HFFc6 (cell line): ENCODE measurements around the gene SRPK2. TPM values are rescaled to one million over a fixed set of nuclear protein-coding genes. Genes with fewer than 3 reads are reported as not detected.
"Not testable (repeated sequence)": the region's sequence is repeated elsewhere in the genome, so short reads cannot be mapped to it uniquely, and the experiment has no call there.

Experiments used
- DNase-seq: peaks from one replicate; pipeline ENCODE4 v3.0.0-alpha.2; 2018
- H3K27ac Mint-ChIP-seq: 2 replicates; pipeline ENCODE4 v1.8.0; 2020; ENCODE audit warnings: mild to moderate bottlenecking, mixed read lengths
- H3K27me3 Mint-ChIP-seq: 2 replicates; pipeline ENCODE4 v1.8.0; 2021; ENCODE audit warnings: mild to moderate bottlenecking, moderate library complexity, mixed read lengths; ENCODE audit not compliant: insufficient read depth
- H3K36me3 Mint-ChIP-seq: 2 replicates; pipeline ENCODE4 v1.8.0; 2021; ENCODE audit warnings: low read depth, mixed read lengths
- H3K4me1 Mint-ChIP-seq: 2 replicates; pipeline ENCODE4 v1.8.0; 2020; ENCODE audit warnings: low read depth, mixed read lengths
- H3K4me3 Mint-ChIP-seq: 2 replicates; pipeline ENCODE4 v1.8.0; 2020; ENCODE audit warnings: mild to moderate bottlenecking, moderate library complexity, mixed read lengths
- H3K9me3 Mint-ChIP-seq: 2 replicates; pipeline ENCODE4 v1.8.0; 2020; ENCODE audit warnings: mild to moderate bottlenecking, mixed read lengths
- total RNA-seq, 6 experiments: library from RNA; stranded (reverse); fragmentation: NEBNext Ultra II Directional; extraction: Animal tissue kit (Norgen Biotek cat#: 25700); gene quantifications; 2 replicates in 1 of 6; 3 replicates in 5 of 6; pipeline ENCODE4 v1.2.3, GENCODE V29; 2021
- TF ChIP-seq, protein P1 (sequence below): fragments of 200-600 bp; sonication (generic); IDR thresholded peaks from 2 replicates; pipeline ENCODE4 v1.5.0; 2021; ENCODE audit warnings: antibody characterized with exemption, mild to moderate bottlenecking

The SRPK2 gene
- total RNA-seq, 6 experiments from 2014 or later: 45.2 to 49.3 (median 46.7) TPM

- Mint-ChIP-seq H3K4me3 (no peak overlapping the region), H3K36me3 (peaks cover 4% of the 10 kb centered on the region; the same call in 1 of the 2 replicates), H3K4me1 (peaks cover 25% of the 10 kb centered on the region), H3K27ac (no peak overlapping the region), H3K9me3 (no peaks in the 10 kb centered on the region), H3K27me3 (no peaks in the 10 kb centered on the region)
- TF ChIP-seq, protein P1, sequence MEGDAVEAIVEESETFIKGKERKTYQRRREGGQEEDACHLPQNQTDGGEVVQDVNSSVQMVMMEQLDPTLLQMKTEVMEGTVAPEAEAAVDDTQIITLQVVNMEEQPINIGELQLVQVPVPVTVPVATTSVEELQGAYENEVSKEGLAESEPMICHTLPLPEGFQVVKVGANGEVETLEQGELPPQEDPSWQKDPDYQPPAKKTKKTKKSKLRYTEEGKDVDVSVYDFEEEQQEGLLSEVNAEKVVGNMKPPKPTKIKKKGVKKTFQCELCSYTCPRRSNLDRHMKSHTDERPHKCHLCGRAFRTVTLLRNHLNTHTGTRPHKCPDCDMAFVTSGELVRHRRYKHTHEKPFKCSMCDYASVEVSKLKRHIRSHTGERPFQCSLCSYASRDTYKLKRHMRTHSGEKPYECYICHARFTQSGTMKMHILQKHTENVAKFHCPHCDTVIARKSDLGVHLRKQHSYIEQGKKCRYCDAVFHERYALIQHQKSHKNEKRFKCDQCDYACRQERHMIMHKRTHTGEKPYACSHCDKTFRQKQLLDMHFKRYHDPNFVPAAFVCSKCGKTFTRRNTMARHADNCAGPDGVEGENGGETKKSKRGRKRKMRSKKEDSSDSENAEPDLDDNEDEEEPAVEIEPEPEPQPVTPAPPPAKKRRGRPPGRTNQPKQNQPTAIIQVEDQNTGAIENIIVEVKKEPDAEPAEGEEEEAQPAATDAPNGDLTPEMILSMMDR: no peak
- DNase-seq: no peak
Observed at GRCh38 chr7:105234886-105235285, 153.8 kb downstream of the SRPK2 start.

DNA sequence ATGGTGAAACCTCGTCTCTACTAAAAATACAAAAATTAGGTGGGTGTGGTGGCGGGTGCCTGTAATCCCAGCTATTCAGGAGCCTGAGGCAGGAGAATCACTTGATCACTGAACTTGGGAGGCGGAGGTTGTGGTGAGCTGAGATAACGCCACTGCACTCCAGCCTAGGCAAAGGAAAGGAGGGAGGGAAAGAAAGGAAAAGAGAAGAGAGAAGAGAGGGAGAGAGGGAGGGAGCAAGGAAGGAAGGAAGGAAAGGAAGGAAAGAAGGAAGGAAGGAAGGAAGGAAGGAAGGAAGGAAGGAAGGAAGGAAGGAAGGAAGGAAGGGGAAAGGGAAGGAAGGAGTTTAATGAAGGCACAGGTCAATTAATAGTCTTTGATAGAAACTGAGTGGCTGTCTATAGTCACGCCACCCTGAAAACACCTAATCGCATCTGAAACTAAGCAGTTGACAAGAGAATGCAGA is 155.9 kb downstream of the SRPK2 start:
- not testable (repeated sequence) for H3K4me3 Mint-ChIP-seq, DNase-seq, H3K9me3 Mint-ChIP-seq, H3K27ac Mint-ChIP-seq, H3K27me3 Mint-ChIP-seq
- Mint-ChIP-seq H3K4me1 (peaks cover 26% of the 10 kb centered on the region), H3K36me3 (peaks cover 11% of the 10 kb centered on the region; the same call in 1 of the 2 replicates)

- Mint-ChIP-seq H3K4me3 (no peak overlapping the region), H3K36me3 (peaks cover 20% of the 10 kb centered on the region), H3K9me3 (no peaks in the 10 kb centered on the region), H3K27ac (no peak overlapping the region), H3K27me3 (no peaks in the 10 kb centered on the region), H3K4me1 (peaks cover 18% of the 10 kb centered on the region)
- DNase-seq: no peak
- TF ChIP-seq, protein P1: no peak
Observed at GRCh38 chr7:105230486-105230885, 158.2 kb downstream of the SRPK2 start.

- Mint-ChIP-seq H3K27ac (no peak overlapping the region), H3K36me3 (peaks cover 20% of the 10 kb centered on the region), H3K4me1 (peaks cover 27% of the 10 kb centered on the region), H3K27me3 (no peaks in the 10 kb centered on the region), H3K4me3 (no peak overlapping the region), H3K9me3 (no peaks in the 10 kb centered on the region)
- DNase-seq: no peak
- TF ChIP-seq, protein P1: no peak
Observed at GRCh38 chr7:105229641-105230040, 159.1 kb downstream of the SRPK2 start.

GRCh38 chr7:105228555-105228954 is 160.2 kb downstream of the SRPK2 start:
- H3K4me3 Mint-ChIP-seq: no peak overlapping the region
- no peak overlapping the region for H3K27ac Mint-ChIP-seq
- H3K27me3 Mint-ChIP-seq: no peaks in the 10 kb centered on the region
- peaks cover 20% of the 10 kb centered on the region for H3K36me3 Mint-ChIP-seq
- no peak for DNase-seq
- TF ChIP-seq, protein P1: no peak
- no peaks in the 10 kb centered on the region for H3K9me3 Mint-ChIP-seq
- H3K4me1 Mint-ChIP-seq: peaks cover 32% of the 10 kb centered on the region

DNA sequence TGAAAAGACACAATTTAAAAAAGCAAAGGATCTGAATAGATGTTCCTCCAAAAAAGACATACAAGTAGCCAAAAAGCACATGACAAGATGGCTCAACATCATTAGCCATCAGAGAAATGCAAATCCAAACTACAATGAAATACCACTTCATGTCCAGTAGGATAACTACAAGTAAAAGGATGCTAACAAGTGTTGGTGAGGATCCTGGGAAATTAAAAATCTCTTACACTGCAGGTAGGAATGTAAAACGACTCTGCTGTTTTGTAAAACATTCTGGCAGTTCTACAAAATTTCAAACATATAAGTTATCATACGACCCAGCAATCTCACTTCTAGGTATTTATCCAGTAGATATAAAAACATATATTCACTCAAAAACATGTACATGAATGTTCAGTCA is 161.3 kb downstream of the SRPK2 start:
- H3K4me1 Mint-ChIP-seq: peaks cover 39% of the 10 kb centered on the region
- TF ChIP-seq, protein P1: no peak
- no peaks in the 10 kb centered on the region for H3K9me3 Mint-ChIP-seq
- no peaks in the 10 kb centered on the region for H3K27me3 Mint-ChIP-seq
- no peak overlapping the region for H3K4me3 Mint-ChIP-seq
- H3K36me3 Mint-ChIP-seq: peaks cover 20% of the 10 kb centered on the region
- DNase-seq: no peak
- no peak overlapping the region for H3K27ac Mint-ChIP-seq
